ENCODE data around the gene GATB.

The GATB gene

GRCh38 chr4:151772274-151772673 lies 11.5 kb upstream of the GATB start:
- no peak for TF ChIP-seq CTCF (IDR thresholded peaks at IDR 0.05; ENCODE audit: borderline replicate concordance, insufficient read depth, low read depth, low read length)
- H3K4me3 ChIP-seq (ENCODE audit: low read depth, low read length) = no peak overlapping the region

DNA sequence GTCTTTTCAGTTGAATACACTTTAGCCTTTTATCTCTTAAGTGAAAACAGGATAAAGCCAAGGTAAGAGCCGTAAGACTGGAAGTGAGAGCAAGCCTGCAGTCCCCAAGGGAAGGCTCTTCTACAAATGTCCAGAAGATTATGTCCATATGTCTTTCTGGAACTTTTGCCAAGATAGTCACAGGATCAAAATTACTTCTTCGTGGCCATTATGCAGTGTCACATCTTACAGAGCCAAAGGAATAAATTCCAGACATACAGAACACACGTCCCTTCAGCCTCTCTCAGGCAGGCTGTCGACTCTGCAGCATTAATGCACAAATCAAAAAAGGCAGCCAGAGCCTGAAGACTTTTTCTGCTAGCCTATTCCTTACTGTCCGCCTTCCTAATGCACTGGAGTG lies 10.9 kb upstream of the GATB start:
- TF ChIP-seq CTCF (IDR thresholded peaks at IDR 0.05; ENCODE audit: borderline replicate concordance, insufficient read depth, low read depth, low read length) = no peak
- no peak overlapping the region for H3K4me3 ChIP-seq (ENCODE audit: low read depth, low read length)

- no peak for TF ChIP-seq CTCF (IDR thresholded peaks at IDR 0.05; ENCODE audit: borderline replicate concordance, insufficient read depth, low read depth, low read length)
- no peak overlapping the region for H3K4me3 ChIP-seq (ENCODE audit: low read depth, low read length)
Observed at GRCh38 chr4:151770154-151770553, 9.3 kb upstream of the GATB start.

DNA sequence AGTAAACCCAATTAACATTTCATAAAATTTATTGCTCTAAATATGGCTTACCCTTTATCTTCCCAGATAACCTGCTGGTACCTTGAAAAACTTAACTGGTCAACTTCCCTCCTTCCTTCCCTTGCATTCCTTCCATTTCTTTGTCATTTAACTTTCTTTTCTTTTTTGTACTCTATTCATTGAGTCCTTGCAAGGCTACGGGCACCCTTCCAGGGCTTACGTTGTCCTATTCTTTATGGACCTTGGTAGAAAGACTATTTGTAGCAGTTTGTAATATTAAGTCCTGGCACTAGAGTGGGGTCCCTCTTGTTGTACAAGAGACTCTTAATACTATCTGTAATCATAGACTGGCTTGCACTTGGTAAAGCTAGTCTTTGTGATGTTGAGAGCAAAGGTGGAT lies 8.0 kb upstream of the GATB start:
- no peak overlapping the region for H3K4me3 ChIP-seq (ENCODE audit: low read depth, low read length)
- TF ChIP-seq CTCF (IDR thresholded peaks at IDR 0.05; ENCODE audit: borderline replicate concordance, insufficient read depth, low read depth, low read length) = no peak

- peak; percentile 49 for TF ChIP-seq CTCF (IDR thresholded peaks at IDR 0.05; ENCODE audit: borderline replicate concordance, insufficient read depth, low read depth, low read length)
- no peak overlapping the region for H3K4me3 ChIP-seq (ENCODE audit: low read depth, low read length)
Observed at GRCh38 chr4:151766691-151767090, 5.9 kb upstream of the GATB start.

DNA sequence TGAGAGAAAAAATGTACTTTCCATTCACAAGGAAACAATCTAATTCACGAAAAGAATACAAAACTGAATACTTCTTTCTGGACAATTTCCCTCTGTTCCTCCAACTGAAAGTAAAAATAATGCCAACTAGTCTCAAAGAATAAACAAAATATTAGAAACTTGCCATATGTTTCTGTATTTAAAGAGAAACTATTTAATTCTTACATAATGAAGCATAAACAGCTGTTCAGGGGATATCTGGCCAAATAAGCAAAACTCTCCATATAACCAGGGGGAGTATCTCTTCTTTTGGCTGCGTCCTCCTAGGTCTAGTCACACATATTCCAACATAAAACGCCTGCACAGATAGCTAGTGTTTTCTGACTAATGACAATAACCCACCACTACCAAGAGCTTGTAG lies 805 bp downstream of the GATB start:
- TF ChIP-seq CTCF (IDR thresholded peaks at IDR 0.05; ENCODE audit: borderline replicate concordance, insufficient read depth, low read depth, low read length) = no peak
- H3K4me3 ChIP-seq (ENCODE audit: low read depth, low read length) = peak overlapping the region; percentile 60

GRCh38 chr4:151753056-151753455 lies 7.8 kb downstream of the GATB start:
- TF ChIP-seq CTCF (IDR thresholded peaks at IDR 0.05; ENCODE audit: borderline replicate concordance, insufficient read depth, low read depth, low read length) = no peak
- no peak overlapping the region for H3K4me3 ChIP-seq (ENCODE audit: low read depth, low read length)

Measured in GM12875 (cell line).